ENCODE data around the gene SYTL5. TPM values are rescaled to one million over a fixed set of nuclear protein-coding genes. Genes with fewer than 3 reads are reported as not detected.

Gene SYTL5
- total and polyA plus RNA-seq, 2 of the 4 experiments (the other 2 are of a cell fraction): 0.19 to 0.54 TPM

DNA sequence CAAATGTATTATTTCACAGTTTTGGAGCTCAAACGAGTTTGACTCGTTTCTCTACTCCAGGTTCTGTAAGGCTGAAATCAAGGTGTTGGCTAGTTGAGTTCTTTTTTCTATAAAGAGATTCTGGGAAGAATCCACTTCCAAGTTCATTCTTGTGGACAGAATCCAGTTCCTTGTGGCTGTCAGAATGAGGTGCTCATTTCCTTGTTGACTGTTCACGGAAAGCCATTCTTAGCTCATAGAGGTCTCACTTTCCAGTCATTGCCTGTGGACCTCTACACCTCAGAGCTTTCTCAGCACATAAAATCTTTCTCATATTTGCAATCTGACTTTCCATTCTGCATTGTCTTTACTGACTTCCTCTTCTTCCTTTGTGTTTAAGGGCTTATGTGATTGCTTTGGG lies 62.9 kb downstream of the SYTL5 start:
- no CpG with 5 or more reads among the region's 3 CpGs for WGBS, 2 experiments (ENCODE audit: extremely low coverage in 2 of 2, insufficient read length in 1 of 2)
- ChIA-PET POLR2A (ENCODE audit: unreplicated experiment) (no interaction called here), CTCF (no interaction called here)
- DNase-seq (no peak), ATAC-seq (ENCODE audit: low read depth) (no peak)
- Histone ChIP-seq H3K27ac (ENCODE audit: insufficient read depth, low read length) (no peak overlapping the region), H3K9me3 (ENCODE audit: control insufficient read depth, insufficient read depth, low read length) (no peaks in the 10 kb centered on the region), H2BK5ac (ENCODE audit: low read depth, low read length, poor library complexity, severe bottlenecking) (no peak overlapping the region), H3K79me1 (ENCODE audit: low read depth in 1 of 2, low read length in 2 of 2) (no peaks in the 10 kb centered on the region), H3K27me3 (ENCODE audit: control insufficient read depth, insufficient read depth, low read length) (no peaks in the 10 kb centered on the region), H4K5ac (ENCODE audit: low read depth, low read length) (no peak overlapping the region), H4K20me1 (ENCODE audit: insufficient read depth, low read length) (no peaks in the 10 kb centered on the region), H3K4me3 (ENCODE audit: insufficient read depth, low read depth, low read length) (no peak overlapping the region), H2AK5ac (ENCODE audit: low read depth, low read length) (no peak overlapping the region), H4K91ac (ENCODE audit: insufficient read depth, low read depth, low read length) (no peak overlapping the region), H2AK9ac (replicated peaks; ENCODE audit: low read depth, low read length, poor library complexity) (no peak overlapping the region), H2BK20ac (ENCODE audit: low read depth, low read length) (no peak overlapping the region), H4K8ac (ENCODE audit: low read depth in 2 of 2, low read length in 2 of 2) (no peak overlapping the region), H3K36me3 (ENCODE audit: control insufficient read depth, insufficient read depth, low read length) (no peaks in the 10 kb centered on the region), H2BK120ac (ENCODE audit: low read depth, low read length) (no peak overlapping the region), H3K4me2 (ENCODE audit: low read depth, low read length) (no peak overlapping the region), H3K23ac (ENCODE audit: low read depth, low read length) (no peak overlapping the region), H3K9ac (ENCODE audit: low read depth, low read length) (no peak overlapping the region), H3K9me1 (ENCODE audit: insufficient read depth, low read length) (no peaks in the 10 kb centered on the region), H3K18ac (ENCODE audit: low read depth, low read length) (no peak overlapping the region), H3K56ac (ENCODE audit: extremely low read depth, insufficient read depth, low read length) (no peak overlapping the region), H2AFZ (replicated peaks; ENCODE audit: low read length, poor library complexity) (no peak overlapping the region), H3K4me1 (ENCODE audit: control insufficient read depth, insufficient read depth, low read length) (no peaks in the 10 kb centered on the region), H3K4ac (ENCODE audit: low read depth, low read length) (no peak overlapping the region), H2BK15ac (ENCODE audit: low read depth, low read length) (no peak overlapping the region), H3K14ac (replicated peaks; ENCODE audit: low read depth, low read length) (no peak overlapping the region)
- dilution Hi-C loops (cut with HindIII; ENCODE audit: low sequenced_read_pairs, unreplicated experiment): no loop called here
- intact Hi-C loops (cut with micrococcal nuclease): no loop called here
- in situ Hi-C loops (cut with MboI; ENCODE audit: low sequenced_read_pairs): no loop called here
- no peak for TF ChIP-seq RFX5 (IDR thresholded peaks at IDR 0.05; ENCODE audit: low read depth, low read length)
- TF ChIP-seq RAD21 (IDR thresholded peaks at IDR 0.05; ENCODE audit: low read length): no peak
- TF ChIP-seq FOS (IDR thresholded peaks at IDR 0.05; ENCODE audit: low read depth, low read length): no peak
- TF ChIP-seq, protein P1, sequence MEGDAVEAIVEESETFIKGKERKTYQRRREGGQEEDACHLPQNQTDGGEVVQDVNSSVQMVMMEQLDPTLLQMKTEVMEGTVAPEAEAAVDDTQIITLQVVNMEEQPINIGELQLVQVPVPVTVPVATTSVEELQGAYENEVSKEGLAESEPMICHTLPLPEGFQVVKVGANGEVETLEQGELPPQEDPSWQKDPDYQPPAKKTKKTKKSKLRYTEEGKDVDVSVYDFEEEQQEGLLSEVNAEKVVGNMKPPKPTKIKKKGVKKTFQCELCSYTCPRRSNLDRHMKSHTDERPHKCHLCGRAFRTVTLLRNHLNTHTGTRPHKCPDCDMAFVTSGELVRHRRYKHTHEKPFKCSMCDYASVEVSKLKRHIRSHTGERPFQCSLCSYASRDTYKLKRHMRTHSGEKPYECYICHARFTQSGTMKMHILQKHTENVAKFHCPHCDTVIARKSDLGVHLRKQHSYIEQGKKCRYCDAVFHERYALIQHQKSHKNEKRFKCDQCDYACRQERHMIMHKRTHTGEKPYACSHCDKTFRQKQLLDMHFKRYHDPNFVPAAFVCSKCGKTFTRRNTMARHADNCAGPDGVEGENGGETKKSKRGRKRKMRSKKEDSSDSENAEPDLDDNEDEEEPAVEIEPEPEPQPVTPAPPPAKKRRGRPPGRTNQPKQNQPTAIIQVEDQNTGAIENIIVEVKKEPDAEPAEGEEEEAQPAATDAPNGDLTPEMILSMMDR (conservative IDR thresholded peaks at IDR 0.05; ENCODE audit: low read depth, low read length): no peak
- TF ChIP-seq SMC3 (IDR thresholded peaks at IDR 0.05; ENCODE audit: low read depth, low read length): no peak
- TF ChIP-seq CHD1 (IDR thresholded peaks at IDR 0.05; ENCODE audit: low read depth, low read length): no peak
- no peak for TF ChIP-seq NFE2L2 (IDR thresholded peaks at IDR 0.05; ENCODE audit: low read depth, low read length)
- no peak for TF ChIP-seq CEBPB (IDR thresholded peaks at IDR 0.05; ENCODE audit: low read depth, low read length)
- no peak for TF ChIP-seq MAFK (IDR thresholded peaks at IDR 0.05; ENCODE audit: low read depth, low read length)
- TF ChIP-seq POLR2A (IDR thresholded peaks at IDR 0.05; ENCODE audit: low read depth, low read length): no peak
- TF ChIP-seq, protein P2, sequence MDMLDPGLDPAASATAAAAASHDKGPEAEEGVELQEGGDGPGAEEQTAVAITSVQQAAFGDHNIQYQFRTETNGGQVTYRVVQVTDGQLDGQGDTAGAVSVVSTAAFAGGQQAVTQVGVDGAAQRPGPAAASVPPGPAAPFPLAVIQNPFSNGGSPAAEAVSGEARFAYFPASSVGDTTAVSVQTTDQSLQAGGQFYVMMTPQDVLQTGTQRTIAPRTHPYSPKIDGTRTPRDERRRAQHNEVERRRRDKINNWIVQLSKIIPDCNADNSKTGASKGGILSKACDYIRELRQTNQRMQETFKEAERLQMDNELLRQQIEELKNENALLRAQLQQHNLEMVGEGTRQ (IDR thresholded peaks at IDR 0.05; ENCODE audit: low read depth, low read length): no peak
- TF ChIP-seq, protein P3, sequence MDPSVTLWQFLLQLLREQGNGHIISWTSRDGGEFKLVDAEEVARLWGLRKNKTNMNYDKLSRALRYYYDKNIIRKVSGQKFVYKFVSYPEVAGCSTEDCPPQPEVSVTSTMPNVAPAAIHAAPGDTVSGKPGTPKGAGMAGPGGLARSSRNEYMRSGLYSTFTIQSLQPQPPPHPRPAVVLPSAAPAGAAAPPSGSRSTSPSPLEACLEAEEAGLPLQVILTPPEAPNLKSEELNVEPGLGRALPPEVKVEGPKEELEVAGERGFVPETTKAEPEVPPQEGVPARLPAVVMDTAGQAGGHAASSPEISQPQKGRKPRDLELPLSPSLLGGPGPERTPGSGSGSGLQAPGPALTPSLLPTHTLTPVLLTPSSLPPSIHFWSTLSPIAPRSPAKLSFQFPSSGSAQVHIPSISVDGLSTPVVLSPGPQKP (IDR thresholded peaks at IDR 0.05; ENCODE audit: borderline replicate concordance, low read depth, low read length): no peak
- TF ChIP-seq BHLHE40 (IDR thresholded peaks at IDR 0.05; ENCODE audit: low read depth, low read length): no peak
- TF ChIP-seq RCOR1 (IDR thresholded peaks at IDR 0.05; ENCODE audit: insufficient replicate concordance, low read length): no peak
- BruUV-seq (replicated peaks): no TSS peak

Measured in IMR-90 (cell line).